ENCODE results near the gene LPA. TPM values are rescaled to one million over a fixed set of nuclear protein-coding genes. Genes with fewer than 3 reads are reported as not detected.
"Not testable (repeated sequence)": the region's sequence is repeated elsewhere in the genome, so short reads cannot be mapped to it uniquely, and the experiment has no call there.

LPA gene
- total and polyA plus RNA-seq, 2 donors (not counting 1 experiment from before 2014, with no cell fraction given) = not detected

DNA sequence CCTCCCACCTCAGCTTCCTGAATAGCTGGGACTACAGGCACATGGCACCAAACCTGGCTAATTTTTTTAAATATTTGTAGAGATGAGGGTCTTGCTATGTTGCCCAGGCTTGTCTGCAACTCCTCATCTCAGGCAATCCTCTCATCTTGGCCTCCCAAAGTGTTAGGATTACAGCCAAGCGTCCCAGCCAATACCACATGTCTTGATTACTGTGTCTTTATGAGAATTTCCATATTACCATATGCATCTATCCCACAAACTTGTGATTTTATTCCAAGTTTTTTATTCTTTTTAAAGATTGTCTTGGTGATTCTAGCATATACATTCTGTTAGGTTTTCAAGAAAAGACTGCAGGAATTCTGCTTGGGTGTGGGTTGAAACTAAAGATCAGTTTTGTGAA, 82.7 kb downstream of the LPA start:
- no peaks in the 10 kb centered on the region for H3K27me3 Mint-ChIP-seq
- CTCF ChIA-PET = no interaction called here
- Histone ChIP-seq H3K9ac (ENCODE audit: low read length) (no peak overlapping the region), H3K9me3 (ENCODE audit: control extremely low read depth in 1 of 3, control insufficient read depth in 2 of 3, insufficient read depth in 1 of 3, low read length in 2 of 3) (peaks cover 0 to 4% (median 4%) of the 10 kb centered on the region in 3 donors), H3K4me1 (ENCODE audit: control insufficient read depth in 2 of 2, insufficient read depth in 2 of 2, low read length in 2 of 2) (no peaks in the 10 kb centered on the region), H3K79me2 (ENCODE audit: control insufficient read depth, insufficient read depth, low read length) (no peaks in the 10 kb centered on the region), H3K27me3 (replicated peaks in 1 of 4; ENCODE audit: control extremely low read depth in 1 of 4, control insufficient read depth in 3 of 4, insufficient read depth in 4 of 4, low read length in 3 of 4) (no peaks in the 10 kb centered on the region), H3K27ac (ENCODE audit: low read length in 2 of 2) (no peak overlapping the region), H3K4me3 (ENCODE audit: control extremely low read depth in 1 of 5, extremely low read depth in 1 of 5, insufficient read depth in 1 of 5, low read depth in 2 of 5, low read length in 4 of 5) (no peak overlapping the region), H3K4me2 (replicated peaks; ENCODE audit: low read depth, low read length, poor library complexity, severe bottlenecking) (no peak overlapping the region), H2AFZ (ENCODE audit: insufficient read depth, low read depth, low read length, poor library complexity, severe bottlenecking) (no peak overlapping the region), H3K36me3 (replicated peaks in 1 of 2; ENCODE audit: control extremely low read depth in 1 of 2, control insufficient read depth in 1 of 2, extremely low read depth in 1 of 2, insufficient read depth in 2 of 2, low read length in 1 of 2) (no peaks in the 10 kb centered on the region), H4K20me1 (ENCODE audit: control insufficient read depth, insufficient read depth, low read length, poor library complexity, severe bottlenecking) (no peaks in the 10 kb centered on the region)
- WGBS (ENCODE audit: insufficient coverage) = no CpG with 5 or more reads among the region's 1 CpG
- ATAC-seq (ENCODE audit: low read depth) = no peak
- H3K27ac Mint-ChIP-seq = no peak overlapping the region
- POLR2A ChIA-PET = no interaction called here
- H3K4me3 Mint-ChIP-seq = no peak overlapping the region
- no peak for DNase-seq
- intact Hi-C loops (cut with micrococcal nuclease) = no loop called here
- H3K4me1 Mint-ChIP-seq = no peaks in the 10 kb centered on the region
- no peak for TF ChIP-seq EZH2 (IDR thresholded peaks at IDR 0.05; ENCODE audit: borderline replicate concordance, insufficient read depth, low read depth, low read length, poor library complexity, severe bottlenecking)
- TF ChIP-seq, protein P1, sequence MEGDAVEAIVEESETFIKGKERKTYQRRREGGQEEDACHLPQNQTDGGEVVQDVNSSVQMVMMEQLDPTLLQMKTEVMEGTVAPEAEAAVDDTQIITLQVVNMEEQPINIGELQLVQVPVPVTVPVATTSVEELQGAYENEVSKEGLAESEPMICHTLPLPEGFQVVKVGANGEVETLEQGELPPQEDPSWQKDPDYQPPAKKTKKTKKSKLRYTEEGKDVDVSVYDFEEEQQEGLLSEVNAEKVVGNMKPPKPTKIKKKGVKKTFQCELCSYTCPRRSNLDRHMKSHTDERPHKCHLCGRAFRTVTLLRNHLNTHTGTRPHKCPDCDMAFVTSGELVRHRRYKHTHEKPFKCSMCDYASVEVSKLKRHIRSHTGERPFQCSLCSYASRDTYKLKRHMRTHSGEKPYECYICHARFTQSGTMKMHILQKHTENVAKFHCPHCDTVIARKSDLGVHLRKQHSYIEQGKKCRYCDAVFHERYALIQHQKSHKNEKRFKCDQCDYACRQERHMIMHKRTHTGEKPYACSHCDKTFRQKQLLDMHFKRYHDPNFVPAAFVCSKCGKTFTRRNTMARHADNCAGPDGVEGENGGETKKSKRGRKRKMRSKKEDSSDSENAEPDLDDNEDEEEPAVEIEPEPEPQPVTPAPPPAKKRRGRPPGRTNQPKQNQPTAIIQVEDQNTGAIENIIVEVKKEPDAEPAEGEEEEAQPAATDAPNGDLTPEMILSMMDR (IDR thresholded peaks at IDR 0.05) = no peak
- H3K9me3 Mint-ChIP-seq (ENCODE audit: insufficient read depth) = peaks cover 3% of the 10 kb centered on the region

DNA sequence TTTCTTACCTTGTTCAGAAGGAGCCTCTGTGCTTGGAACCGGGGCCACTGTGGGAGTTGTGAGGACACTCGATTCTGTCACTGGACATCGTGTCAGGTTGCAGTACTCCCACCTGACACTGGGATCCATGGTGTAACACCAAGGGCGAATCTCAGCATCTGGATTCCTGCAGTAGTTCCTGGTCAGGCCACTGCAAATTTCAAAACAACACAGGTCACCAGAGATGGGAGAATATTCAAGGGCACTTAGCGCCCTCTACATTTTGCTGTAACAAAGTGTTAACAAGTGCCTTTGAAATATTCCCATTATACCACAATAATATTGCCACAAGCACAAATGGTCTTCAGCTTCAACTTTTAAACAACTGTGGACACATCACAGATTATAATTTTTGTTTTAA, 85.6 kb downstream of the LPA start:
- H3K27ac ChIP-seq (ENCODE audit: low read length in 2 of 2); H3K27me3 Mint-ChIP-seq; H3K27ac Mint-ChIP-seq; H3K27me3 ChIP-seq (replicated peaks in 1 of 4; ENCODE audit: control extremely low read depth in 1 of 4, control insufficient read depth in 3 of 4, insufficient read depth in 4 of 4, low read length in 3 of 4); H3K9me3 Mint-ChIP-seq (ENCODE audit: insufficient read depth); H3K4me3 Mint-ChIP-seq; H3K9ac ChIP-seq (ENCODE audit: low read length); CTCF ChIA-PET; H2AFZ ChIP-seq (ENCODE audit: insufficient read depth, low read depth, low read length, poor library complexity, severe bottlenecking); intact Hi-C loops (cut with micrococcal nuclease); H3K4me3 ChIP-seq (ENCODE audit: control extremely low read depth in 1 of 5, extremely low read depth in 1 of 5, insufficient read depth in 1 of 5, low read depth in 2 of 5, low read length in 4 of 5); H3K79me2 ChIP-seq (ENCODE audit: control insufficient read depth, insufficient read depth, low read length); H3K9me3 ChIP-seq (ENCODE audit: control extremely low read depth in 1 of 3, control insufficient read depth in 2 of 3, insufficient read depth in 1 of 3, low read length in 2 of 3); DNase-seq; H3K4me1 Mint-ChIP-seq; H3K4me2 ChIP-seq (replicated peaks; ENCODE audit: low read depth, low read length, poor library complexity, severe bottlenecking); ATAC-seq (ENCODE audit: low read depth); H4K20me1 ChIP-seq (ENCODE audit: control insufficient read depth, insufficient read depth, low read length, poor library complexity, severe bottlenecking); POLR2A ChIA-PET; H3K4me1 ChIP-seq (ENCODE audit: control insufficient read depth in 2 of 2, insufficient read depth in 2 of 2, low read length in 2 of 2); H3K36me3 ChIP-seq (replicated peaks in 1 of 2; ENCODE audit: control extremely low read depth in 1 of 2, control insufficient read depth in 1 of 2, extremely low read depth in 1 of 2, insufficient read depth in 2 of 2, low read length in 1 of 2): not testable (repeated sequence)
- WGBS (ENCODE audit: insufficient coverage) = 80% methylated on average over 1 of the region's 5 CpGs
